Mucosa of stomach (tissue), 1 donor: ENCODE measurements around the gene SNX20.

Experiments used
- H3K27me3 ChIP-seq: one replicate; pipeline ENCODE4 v1.7.0; 2013; ENCODE audit warnings: mild to moderate bottlenecking, low read length; ENCODE audit not compliant: control insufficient read depth, insufficient read depth
- H3K36me3 ChIP-seq: one replicate; pipeline ENCODE4 v1.7.0; 2013; ENCODE audit warnings: low read length; ENCODE audit not compliant: control insufficient read depth, insufficient read depth
- H3K4me1 ChIP-seq: one replicate; pipeline ENCODE4 v1.7.0; 2013; ENCODE audit warnings: mild to moderate bottlenecking, low read length; ENCODE audit not compliant: control insufficient read depth, insufficient read depth
- H3K4me3 ChIP-seq: one replicate; pipeline ENCODE4 v1.7.0; 2013; ENCODE audit warnings: low read length
- H3K9ac ChIP-seq: one replicate; pipeline ENCODE4 v1.7.0; 2013; ENCODE audit warnings: mild to moderate bottlenecking, low read length, moderate library complexity
- H3K9me3 ChIP-seq: one replicate; pipeline ENCODE4 v1.7.0; 2013; ENCODE audit warnings: mild to moderate bottlenecking, low read length, moderate library complexity; ENCODE audit not compliant: control insufficient read depth
- donor health status: Pancreatic carcinoma.

The SNX20 gene

DNA sequence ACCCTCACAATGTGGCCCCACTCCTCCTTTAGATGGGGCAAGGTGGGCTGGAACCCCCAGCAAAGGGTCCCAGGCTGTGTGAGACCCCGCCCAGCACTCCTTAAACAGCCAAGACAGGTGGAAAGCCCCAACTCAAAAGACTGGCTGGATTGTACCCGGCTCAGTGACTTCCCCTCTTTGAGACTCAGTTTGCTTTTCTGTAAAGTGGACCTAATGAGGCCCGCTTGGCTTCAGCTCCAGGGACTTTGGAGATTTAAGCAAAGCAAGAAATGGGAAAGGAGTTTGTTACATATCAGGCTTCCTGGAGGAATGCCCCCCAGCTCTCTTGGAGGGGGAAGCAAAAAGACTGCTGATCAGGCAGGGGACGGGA is 39.3 kb downstream of the SNX20 start:
- H3K9me3 ChIP-seq, result no peaks in the 10 kb centered on the region
- H3K4me1 ChIP-seq, result no peaks in the 10 kb centered on the region
- H3K9ac ChIP-seq, result no peak overlapping the region
- no peaks in the 10 kb centered on the region for H3K36me3 ChIP-seq
- H3K27me3 ChIP-seq, result no peaks in the 10 kb centered on the region
- H3K4me3 ChIP-seq, result no peak overlapping the region

DNA sequence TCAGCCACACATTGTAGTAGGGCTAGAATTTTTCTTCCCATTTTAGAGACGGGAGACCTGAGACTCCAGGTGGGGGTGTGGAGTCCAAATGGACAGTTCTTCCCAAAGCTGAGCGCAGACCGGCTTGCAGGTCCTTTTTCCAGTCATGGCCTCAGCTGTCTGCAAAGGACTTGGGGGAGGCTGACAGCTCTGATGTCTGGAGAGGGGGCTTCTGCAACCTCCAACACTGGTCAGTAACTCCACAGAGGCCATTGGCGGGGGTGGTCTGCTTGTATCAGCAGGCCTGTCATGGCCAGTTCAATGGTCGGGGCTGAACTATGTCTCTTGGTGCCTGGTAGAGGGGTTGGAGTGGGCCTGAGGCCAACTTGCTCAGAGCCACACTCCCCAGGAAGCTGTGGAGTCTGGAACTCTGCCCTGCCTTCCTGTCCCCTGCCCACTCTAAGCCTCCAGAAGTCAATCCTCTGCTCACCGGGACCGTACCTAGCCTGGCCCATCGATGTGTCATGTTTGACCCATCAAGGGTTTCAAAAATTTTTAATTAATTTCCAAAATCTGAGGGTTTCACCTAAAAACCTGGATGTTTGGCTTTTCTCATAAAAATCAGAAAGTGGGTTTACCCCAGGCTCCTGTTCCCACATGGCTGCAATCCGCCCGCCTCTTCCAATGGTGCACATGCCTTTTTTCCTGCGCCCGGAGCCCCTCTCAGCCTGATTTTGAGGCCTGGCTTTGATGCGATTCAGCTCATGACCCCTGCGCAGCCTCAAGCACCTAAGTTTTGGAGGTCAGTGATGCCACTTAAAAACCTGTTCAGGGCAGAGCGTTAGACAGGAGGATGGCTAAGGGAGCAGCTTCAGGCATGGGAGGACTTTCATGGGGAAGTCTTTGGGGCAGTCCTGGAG is 39.9 kb downstream of the SNX20 start:
- no peak overlapping the region for H3K4me3 ChIP-seq
- H3K4me1 ChIP-seq, result no peaks in the 10 kb centered on the region
- no peaks in the 10 kb centered on the region for H3K9me3 ChIP-seq
- H3K27me3 ChIP-seq, result no peaks in the 10 kb centered on the region
- H3K36me3 ChIP-seq, result no peaks in the 10 kb centered on the region
- no peak overlapping the region for H3K9ac ChIP-seq

DNA sequence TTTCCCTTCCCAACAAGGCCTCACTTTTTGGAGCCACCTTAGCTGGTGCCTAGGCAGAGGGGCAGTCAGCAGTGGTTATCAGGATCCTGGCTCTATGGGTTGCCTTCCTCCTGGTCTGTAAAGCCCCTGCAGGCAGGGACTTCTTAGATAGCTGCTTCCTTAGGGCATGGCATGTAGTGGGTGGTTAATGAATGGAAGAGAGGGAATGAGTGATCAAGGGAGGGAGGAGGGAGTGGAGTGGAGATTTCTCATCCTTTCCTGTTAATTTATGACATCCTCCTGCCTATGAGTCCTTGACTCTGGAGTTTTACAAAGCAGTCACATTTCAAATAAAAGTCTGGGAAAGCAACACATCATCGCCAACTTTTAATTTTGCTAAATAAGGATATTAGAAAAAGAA is 40.7 kb downstream of the SNX20 start:
- H3K27me3 ChIP-seq, result no peaks in the 10 kb centered on the region
- H3K36me3 ChIP-seq, result no peaks in the 10 kb centered on the region
- no peaks in the 10 kb centered on the region for H3K9me3 ChIP-seq
- H3K9ac ChIP-seq, result no peak overlapping the region
- no peaks in the 10 kb centered on the region for H3K4me1 ChIP-seq
- H3K4me3 ChIP-seq, result no peak overlapping the region

DNA sequence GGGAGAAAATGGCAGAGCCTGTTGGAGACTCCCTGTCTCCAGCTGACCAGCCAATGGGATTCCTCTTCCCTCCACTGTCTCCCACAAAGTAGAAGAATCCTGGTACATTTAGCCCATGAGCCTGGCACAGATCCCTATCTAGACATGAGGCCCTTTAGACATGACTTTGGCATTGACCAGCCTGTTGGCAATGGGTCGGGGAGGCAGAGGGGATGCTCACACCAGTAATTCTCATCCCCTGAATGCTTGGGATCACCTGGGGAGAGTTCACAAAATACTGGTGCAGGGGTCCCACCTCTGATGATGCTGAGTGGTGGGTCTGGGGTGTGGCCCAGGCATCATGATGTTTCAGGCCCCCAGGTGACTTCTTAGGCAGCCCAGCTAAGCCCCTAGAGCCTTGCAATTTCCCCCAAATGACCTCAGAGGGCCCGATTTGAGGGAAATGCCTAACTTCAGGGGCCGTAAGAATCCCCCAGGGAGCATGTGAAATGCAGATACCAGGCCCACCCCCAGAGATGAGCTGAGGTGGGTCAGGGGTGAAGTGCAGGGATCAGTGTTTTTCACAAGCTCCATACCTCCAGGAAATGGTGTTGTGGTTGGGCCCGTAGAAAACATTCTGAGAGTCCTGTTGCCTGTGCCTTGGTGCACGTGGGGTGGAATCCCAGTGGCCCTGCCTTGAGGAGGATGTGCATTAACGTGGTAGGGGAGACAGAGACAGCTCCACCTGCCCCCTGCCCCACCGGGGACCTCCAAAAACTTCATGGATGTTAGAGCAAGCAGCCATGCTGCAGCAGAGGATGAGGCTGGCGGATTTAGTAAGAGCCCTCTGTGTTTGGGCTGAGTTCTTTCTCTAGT is 42.1 kb downstream of the SNX20 start:
- H3K4me1 ChIP-seq, result no peaks in the 10 kb centered on the region
- no peak overlapping the region for H3K4me3 ChIP-seq
- no peaks in the 10 kb centered on the region for H3K27me3 ChIP-seq
- H3K36me3 ChIP-seq, result no peaks in the 10 kb centered on the region
- no peak overlapping the region for H3K9ac ChIP-seq
- no peaks in the 10 kb centered on the region for H3K9me3 ChIP-seq

DNA sequence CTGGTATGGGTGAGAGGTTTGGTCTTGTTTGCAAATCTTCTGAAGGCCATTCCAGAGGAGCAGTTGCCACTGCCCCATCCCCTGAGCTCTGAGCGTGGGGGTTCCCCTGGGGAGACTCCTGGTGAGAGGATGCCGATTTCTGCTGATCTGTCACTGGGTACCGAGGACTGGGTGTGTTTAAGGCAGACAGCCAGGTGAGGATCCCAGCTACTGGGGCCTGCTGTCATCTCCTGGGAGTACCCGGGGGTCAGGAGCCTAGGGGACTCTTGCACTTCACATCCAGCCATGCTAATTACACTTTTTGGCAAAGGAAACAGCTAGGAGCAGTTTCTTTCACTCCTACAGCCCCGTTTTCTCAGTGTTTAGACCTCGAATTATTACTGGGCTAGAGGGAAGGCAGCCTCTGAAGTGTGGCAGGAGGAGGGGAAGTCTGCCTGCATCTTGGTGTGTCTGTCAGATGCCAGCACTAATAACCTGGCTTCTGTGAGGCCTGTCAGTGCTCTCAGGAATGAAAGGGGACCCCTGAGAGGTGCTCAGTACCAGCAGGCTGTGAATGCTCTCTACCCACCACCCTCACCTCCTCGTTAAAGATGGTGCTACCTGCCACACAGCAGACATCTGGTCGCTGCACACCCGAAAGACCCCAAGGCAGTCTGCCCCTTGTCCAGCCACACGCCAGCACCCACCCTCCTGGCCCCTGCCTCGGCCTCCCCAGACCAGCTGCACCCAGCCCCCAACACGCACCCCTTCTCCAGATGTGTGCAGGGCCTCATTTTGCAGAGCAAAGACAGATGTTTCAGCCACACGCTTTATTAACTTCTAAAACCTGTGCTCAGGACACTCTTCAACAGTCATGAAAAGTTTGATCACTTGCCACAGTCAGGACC is 43.2 kb downstream of the SNX20 start:
- H3K9ac ChIP-seq, result no peak overlapping the region
- H3K9me3 ChIP-seq, result no peaks in the 10 kb centered on the region
- no peak overlapping the region for H3K4me3 ChIP-seq
- H3K4me1 ChIP-seq, result no peaks in the 10 kb centered on the region
- H3K27me3 ChIP-seq, result no peaks in the 10 kb centered on the region
- H3K36me3 ChIP-seq, result no peaks in the 10 kb centered on the region

DNA sequence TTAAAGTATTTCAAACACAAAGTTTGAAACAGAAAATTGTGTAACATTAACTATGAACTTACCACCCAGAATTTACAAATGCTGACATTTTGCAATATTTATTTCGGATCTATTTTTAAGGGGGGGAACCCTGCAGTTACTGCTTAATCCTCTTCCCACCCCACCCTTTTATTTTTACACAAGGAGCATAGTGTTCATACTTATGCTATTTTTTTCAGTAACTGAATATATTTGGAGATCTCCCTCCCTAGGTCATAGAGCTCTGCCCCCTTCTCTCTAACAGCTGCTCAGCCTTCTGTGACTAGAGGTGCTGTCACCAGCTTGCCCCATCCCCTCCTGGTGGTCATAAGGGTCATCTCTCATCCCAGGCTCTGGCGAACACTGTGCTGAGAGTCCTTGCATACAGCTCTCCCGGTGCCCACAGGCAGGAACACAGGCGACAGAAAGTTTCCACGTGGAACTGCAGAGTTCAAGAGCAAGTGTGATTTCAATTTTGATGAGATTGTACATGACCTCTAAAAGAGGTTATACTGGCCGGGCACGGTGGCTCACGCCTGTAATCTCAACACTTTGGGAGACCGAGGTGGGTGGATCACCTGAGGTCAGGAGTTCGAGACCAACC is 44.2 kb downstream of the SNX20 start:
- Histone ChIP-seq H3K9me3 (no peaks in the 10 kb centered on the region), H3K9ac (no peak overlapping the region), H3K4me1 (no peaks in the 10 kb centered on the region), H3K27me3 (no peaks in the 10 kb centered on the region), H3K4me3 (no peak overlapping the region), H3K36me3 (no peaks in the 10 kb centered on the region)

DNA sequence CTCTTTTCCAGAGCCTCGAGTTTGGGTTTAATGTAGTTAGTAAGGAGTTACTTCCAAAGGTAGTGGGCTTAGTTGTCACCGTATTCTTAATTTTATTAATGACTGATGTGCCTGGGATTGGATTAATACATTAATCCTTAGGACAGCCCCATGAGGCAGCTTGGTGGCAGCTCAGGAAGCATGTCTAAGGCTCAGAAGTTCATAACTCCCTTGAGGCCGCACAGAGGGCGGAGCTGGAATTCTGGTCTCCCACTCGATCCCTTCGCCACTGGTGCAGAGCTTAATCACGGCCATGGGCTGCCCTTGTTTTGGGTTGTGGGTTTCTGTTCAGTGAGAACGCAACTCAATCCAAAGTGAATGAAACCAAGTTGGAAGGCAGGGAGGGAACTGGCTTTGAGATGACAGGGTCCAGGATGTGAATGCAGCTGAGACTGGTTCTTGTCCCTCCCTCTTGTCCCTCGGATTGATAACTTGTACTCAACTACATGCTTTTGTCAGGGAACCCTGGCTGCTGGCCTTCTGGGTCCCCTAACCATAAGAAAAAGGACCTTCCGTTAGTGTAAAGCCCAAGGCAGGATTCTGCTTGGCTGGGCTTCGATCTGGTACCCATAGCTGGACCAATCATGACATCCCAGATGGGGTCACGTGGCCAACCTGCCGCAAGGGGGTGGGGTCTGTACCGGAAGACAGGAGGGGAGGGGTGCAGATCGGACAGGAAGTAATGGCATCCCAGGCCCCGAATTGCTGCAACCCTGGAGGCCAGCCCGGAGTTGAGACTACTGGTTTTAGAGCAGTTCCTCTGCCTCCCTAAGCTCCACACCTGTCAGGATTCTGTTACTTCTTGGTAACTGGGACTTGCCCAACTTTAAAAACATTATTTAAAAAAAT is 45.4 kb downstream of the SNX20 start:
- Histone ChIP-seq H3K27me3 (no peaks in the 10 kb centered on the region), H3K9ac (no peak overlapping the region), H3K4me3 (no peak overlapping the region), H3K9me3 (no peaks in the 10 kb centered on the region), H3K4me1 (peaks cover 10% of the 10 kb centered on the region), H3K36me3 (no peaks in the 10 kb centered on the region)

DNA sequence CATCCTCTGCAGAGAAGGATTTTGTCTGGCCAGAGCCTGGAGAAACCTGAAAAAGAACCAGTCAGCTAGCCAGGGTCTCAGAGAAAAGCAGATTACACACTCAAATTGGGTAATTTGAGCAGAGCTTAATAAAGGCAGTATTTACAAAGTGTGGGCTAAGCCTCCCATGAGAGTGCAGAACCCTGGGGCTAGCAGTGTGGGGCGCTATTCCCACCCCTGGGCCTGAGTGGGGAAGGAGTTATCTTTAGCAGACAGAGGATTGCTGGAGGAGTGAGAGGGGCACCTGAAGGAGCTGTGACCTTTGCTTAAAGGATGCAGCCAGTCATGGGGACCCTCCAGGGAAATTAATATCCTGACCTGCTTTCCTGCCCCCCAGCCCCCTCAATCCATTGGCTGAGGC is 46.2 kb downstream of the SNX20 start:
- H3K36me3 ChIP-seq, result no peaks in the 10 kb centered on the region

DNA sequence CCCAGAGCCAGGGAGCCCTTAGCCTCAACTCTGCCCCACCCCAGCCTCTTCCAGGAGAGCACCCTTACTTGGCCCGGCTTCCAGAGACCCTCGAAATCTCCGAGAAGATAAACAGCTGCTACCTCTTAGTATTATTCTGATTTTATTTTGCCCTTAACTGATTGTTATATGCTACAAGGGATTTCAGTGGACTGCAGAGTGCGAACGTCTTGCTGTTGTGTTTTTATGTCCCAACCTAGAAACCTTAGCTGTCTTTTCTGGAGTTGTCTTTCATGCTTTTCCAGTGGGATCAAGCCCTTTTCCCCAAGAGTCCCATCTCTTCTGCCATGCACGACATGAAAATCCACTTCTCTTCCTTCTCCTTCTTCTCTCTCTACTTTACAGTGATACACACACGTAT is 47.0 kb downstream of the SNX20 start:
- Histone ChIP-seq H3K9me3 (no peaks in the 10 kb centered on the region), H3K9ac (no peak overlapping the region), H3K4me1 (peaks cover 11% of the 10 kb centered on the region), H3K27me3 (no peaks in the 10 kb centered on the region), H3K4me3 (no peak overlapping the region), H3K36me3 (no peaks in the 10 kb centered on the region)

More for the DNA sequence above, 46.2 kb downstream of the SNX20 start:
- Histone ChIP-seq H3K4me1 (peaks cover 11% of the 10 kb centered on the region), H3K9ac (no peak overlapping the region), H3K9me3 (no peaks in the 10 kb centered on the region), H3K4me3 (no peak overlapping the region), H3K27me3 (no peaks in the 10 kb centered on the region)

DNA sequence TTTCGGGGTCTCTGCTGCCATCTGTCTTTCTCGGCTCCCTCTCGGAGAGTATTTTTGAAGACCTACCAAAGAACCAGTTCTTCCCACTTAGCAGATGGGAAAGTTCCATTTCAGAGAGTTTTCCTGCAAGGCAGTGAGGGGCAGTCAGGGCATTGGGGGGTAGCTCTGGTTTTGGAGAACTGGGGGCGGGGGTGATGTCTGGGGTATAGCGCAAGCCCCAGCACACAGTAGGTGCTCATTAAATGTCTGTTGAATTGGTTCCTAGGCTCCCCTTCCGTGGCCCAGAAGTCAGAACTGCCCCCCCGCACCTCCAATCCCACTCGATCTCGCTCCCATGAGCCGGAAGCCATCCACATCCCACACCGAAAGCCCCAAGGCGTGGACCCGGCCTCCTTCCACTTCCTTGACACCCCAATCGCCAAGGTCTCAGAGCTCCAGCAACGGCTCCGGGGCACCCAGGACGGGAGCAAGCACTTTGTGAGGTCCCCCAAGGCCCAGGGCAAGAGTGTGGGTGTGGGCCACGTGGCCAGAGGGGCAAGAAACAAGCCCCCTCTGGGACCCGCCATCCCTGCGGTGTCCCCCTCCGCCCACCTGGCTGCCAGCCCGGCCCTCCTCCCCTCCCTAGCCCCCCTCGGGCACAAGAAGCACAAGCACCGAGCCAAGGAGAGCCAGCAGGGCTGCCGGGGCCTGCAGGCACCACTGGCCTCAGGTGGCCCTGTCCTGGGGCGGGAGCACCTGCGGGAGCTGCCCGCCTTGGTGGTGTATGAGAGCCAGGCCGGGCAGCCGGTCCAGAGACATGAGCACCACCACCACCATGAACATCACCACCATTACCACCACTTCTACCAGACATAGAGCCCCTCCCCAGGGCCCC is 47.9 kb downstream of the SNX20 start:
- Histone ChIP-seq H3K36me3 (no peaks in the 10 kb centered on the region), H3K27me3 (no peaks in the 10 kb centered on the region), H3K9ac (no peak overlapping the region)

More for the DNA sequence above, 47.9 kb downstream of the SNX20 start:
- H3K9me3 ChIP-seq, result no peaks in the 10 kb centered on the region
- no peak overlapping the region for H3K4me3 ChIP-seq
- peaks cover 11% of the 10 kb centered on the region for H3K4me1 ChIP-seq
